Progenitor cell of endocrine pancreas (in vitro differentiated cells): ENCODE measurements around the gene C2orf72. TPM values are rescaled to one million over a fixed set of nuclear protein-coding genes. Genes with fewer than 3 reads are reported as not detected.

ENCODE experiments used
- DNase-seq: peaks from one replicate; pipeline ENCODE4 v3.0.0; 2021; ENCODE audit warnings: low spot score; ENCODE audit not compliant: unreplicated experiment
- H3K27ac Mint-ChIP-seq: 2 replicates; pipeline ENCODE4 v1.8.0; 2021; ENCODE audit warnings: mild to moderate bottlenecking, moderate library complexity, mixed read lengths
- H3K27me3 Mint-ChIP-seq: 2 replicates; pipeline ENCODE4 v1.8.0; 2021; ENCODE audit warnings: mixed read lengths
- H3K36me3 Mint-ChIP-seq: 2 replicates; pipeline ENCODE4 v1.8.0; 2022; ENCODE audit warnings: mixed read lengths; ENCODE audit not compliant: insufficient read depth
- H3K4me1 Mint-ChIP-seq: 2 replicates; pipeline ENCODE4 v1.8.0; 2021; ENCODE audit warnings: low read depth, mixed read lengths
- H3K4me3 Mint-ChIP-seq: 2 replicates; pipeline ENCODE4 v1.8.0; 2021; ENCODE audit warnings: low read depth, mild to moderate bottlenecking, moderate library complexity, mixed read lengths
- H3K9me3 Mint-ChIP-seq: 2 replicates; pipeline ENCODE4 v1.8.0; 2021; ENCODE audit warnings: low read depth, mixed read lengths
- CTCF ChIP-seq: fragments of 200-600 bp; sonication (generic); IDR thresholded peaks from one replicate; pipeline ENCODE4 v1.5.0; 2021; ENCODE audit warnings: antibody characterized with exemption, mild to moderate bottlenecking; ENCODE audit not compliant: unreplicated experiment
- total RNA-seq: library from RNA; stranded (reverse); gene quantifications from 2 replicates; pipeline ENCODE4 v1.2.1, GENCODE V29; 2021

Gene C2orf72
- total RNA-seq, 1 donor from 2014 or later, result 11.1 TPM

- TF ChIP-seq CTCF, result no peak
- DNase-seq, result no peak
- Mint-ChIP-seq H3K27ac (peak within 1 kb of the TSS; percentile 60), H3K4me1 (no peaks in the 10 kb centered on the region), H3K4me3 (no peak within 1 kb of the TSS), H3K36me3 (no peaks in the 10 kb centered on the region), H3K27me3 (peaks cover 26% of the 10 kb centered on the region), H3K9me3 (peaks cover 7% of the 10 kb centered on the region)
These were observed 41.5 kb upstream of the C2orf72 start, which contains the start of gene SPATA3 for GRCh38 chr2:230995821-230996220. TSS of gene SPATA3 (plus strand) at chr2:230996121. CDS start at chr2:230996234, 113 bp downstream.

- H3K4me3 Mint-ChIP-seq, result no peak overlapping the region
- H3K27ac Mint-ChIP-seq, result peak overlapping the region; percentile 60
- H3K4me1 Mint-ChIP-seq, result no peaks in the 10 kb centered on the region
- TF ChIP-seq CTCF, result no peak
- peaks cover 32% of the 10 kb centered on the region for H3K27me3 Mint-ChIP-seq
- no peaks in the 10 kb centered on the region for H3K36me3 Mint-ChIP-seq
- H3K9me3 Mint-ChIP-seq, result peaks cover 7% of the 10 kb centered on the region
- no peak for DNase-seq
These were observed 40.7 kb upstream of the C2orf72 start for GRCh38 chr2:230996661-230997060.

- Mint-ChIP-seq H3K27me3 (peaks cover 45% of the 10 kb centered on the region), H3K27ac (no peak overlapping the region), H3K9me3 (peaks cover 7% of the 10 kb centered on the region), H3K4me1 (no peaks in the 10 kb centered on the region), H3K4me3 (no peak overlapping the region), H3K36me3 (no peaks in the 10 kb centered on the region)
- TF ChIP-seq CTCF, result no peak
- no peak for DNase-seq
These were observed 38.4 kb upstream of the C2orf72 start for GRCh38 chr2:230998882-230999281.

GRCh38 chr2:230999477-230999876, 37.8 kb upstream of the C2orf72 start:
- no peaks in the 10 kb centered on the region for H3K4me1 Mint-ChIP-seq
- TF ChIP-seq CTCF, result no peak
- peaks cover 7% of the 10 kb centered on the region for H3K9me3 Mint-ChIP-seq
- H3K27me3 Mint-ChIP-seq, result peaks cover 45% of the 10 kb centered on the region
- no peak overlapping the region for H3K27ac Mint-ChIP-seq
- DNase-seq, result no peak
- H3K4me3 Mint-ChIP-seq, result no peak overlapping the region
- no peaks in the 10 kb centered on the region for H3K36me3 Mint-ChIP-seq

GRCh38 chr2:231000211-231000904, 37.0 kb upstream of the C2orf72 start:
- Mint-ChIP-seq H3K36me3 (peaks cover under 1% of the 10 kb centered on the region), H3K4me3 (no peak overlapping the region), H3K27me3 (peaks cover 45% of the 10 kb centered on the region), H3K27ac (no peak overlapping the region), H3K4me1 (no peaks in the 10 kb centered on the region), H3K9me3 (peaks cover 14% of the 10 kb centered on the region)
- no peak for DNase-seq
- TF ChIP-seq CTCF, result peak; percentile 13
